Ramos (cell line): ENCODE results near the gene OR51D1.

Experiments used
- in situ Hi-C: fragments of 300-500 bp; cut with MboI; formaldehyde crosslinking; loops from one replicate; pipeline ENCODE4 v1.14.3; 2022; ENCODE audit warnings: low sequenced_read_pairs; ENCODE audit not compliant: unreplicated experiment

Gene OR51D1

GRCh38 chr11:4636962-4637661 is at the start of gene OR51D1:
Gene OR51D1 (plus strand): TSS chr11:4637477. CDS start chr11:4639791, 2,314 bp downstream.
- in situ Hi-C loops, result loop anchor here (25.0 kb wide), 2 partner anchors 350 to 750 kb away; partner anchors contain the start of genes OR51L1 and OR51M1

DNA sequence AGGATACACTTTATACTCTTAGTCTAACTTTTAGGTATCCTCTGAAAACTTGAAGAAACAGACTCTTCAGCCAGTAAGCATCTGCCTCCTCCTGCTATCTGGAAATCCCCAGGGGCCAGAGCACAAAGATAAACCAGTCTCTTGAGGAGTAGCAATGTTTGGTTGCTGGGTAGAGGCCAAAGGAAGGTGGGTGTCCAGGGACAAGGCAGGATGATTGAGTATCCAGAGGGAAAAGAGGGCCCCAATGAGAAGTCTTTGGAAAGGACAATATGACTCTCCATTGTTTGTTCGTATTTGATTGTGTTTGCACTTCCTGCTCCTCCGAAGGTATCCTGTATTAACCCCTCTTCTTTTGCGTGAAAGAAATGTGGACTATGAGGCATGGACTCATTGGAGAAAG is 48.3 kb upstream of the OR51D1 start:
- in situ Hi-C loops, result no loop called here

DNA sequence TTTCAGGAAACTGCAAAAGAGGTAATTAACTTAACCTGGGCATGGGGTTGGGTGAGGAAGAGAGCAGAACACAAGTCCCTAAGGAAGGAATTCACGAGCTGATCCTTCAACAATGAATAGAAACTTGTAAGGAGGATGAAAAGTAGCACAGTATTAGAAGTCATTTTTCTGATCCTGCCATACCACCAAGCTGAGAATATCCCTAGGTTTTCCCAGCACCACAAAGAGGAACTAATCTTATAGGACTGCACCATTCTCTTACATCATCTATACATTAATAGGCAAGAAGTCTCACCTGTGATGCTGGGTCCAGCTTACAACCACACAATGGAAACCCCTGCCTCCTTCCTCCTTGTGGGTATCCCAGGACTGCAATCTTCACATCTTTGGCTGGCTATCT is 43.5 kb upstream of the OR51D1 start, which contains the start of gene OR52I1:
OR52I1 (plus strand) TSS at position 301 of the 400 bp plus-strand sequence; CDS start at position 301, 0 bp downstream.
- in situ Hi-C loops, result no loop called here

GRCh38 chr11:4605057-4605456 is 32.2 kb upstream of the OR51D1 start:
- in situ Hi-C loops, result no loop called here

GRCh38 chr11:4606231-4607015 is 30.9 kb upstream of the OR51D1 start:
- in situ Hi-C loops, result no loop called here

- in situ Hi-C loops, result no loop called here
These were observed 30.2 kb upstream of the OR51D1 start for GRCh38 chr11:4607096-4607495.

DNA sequence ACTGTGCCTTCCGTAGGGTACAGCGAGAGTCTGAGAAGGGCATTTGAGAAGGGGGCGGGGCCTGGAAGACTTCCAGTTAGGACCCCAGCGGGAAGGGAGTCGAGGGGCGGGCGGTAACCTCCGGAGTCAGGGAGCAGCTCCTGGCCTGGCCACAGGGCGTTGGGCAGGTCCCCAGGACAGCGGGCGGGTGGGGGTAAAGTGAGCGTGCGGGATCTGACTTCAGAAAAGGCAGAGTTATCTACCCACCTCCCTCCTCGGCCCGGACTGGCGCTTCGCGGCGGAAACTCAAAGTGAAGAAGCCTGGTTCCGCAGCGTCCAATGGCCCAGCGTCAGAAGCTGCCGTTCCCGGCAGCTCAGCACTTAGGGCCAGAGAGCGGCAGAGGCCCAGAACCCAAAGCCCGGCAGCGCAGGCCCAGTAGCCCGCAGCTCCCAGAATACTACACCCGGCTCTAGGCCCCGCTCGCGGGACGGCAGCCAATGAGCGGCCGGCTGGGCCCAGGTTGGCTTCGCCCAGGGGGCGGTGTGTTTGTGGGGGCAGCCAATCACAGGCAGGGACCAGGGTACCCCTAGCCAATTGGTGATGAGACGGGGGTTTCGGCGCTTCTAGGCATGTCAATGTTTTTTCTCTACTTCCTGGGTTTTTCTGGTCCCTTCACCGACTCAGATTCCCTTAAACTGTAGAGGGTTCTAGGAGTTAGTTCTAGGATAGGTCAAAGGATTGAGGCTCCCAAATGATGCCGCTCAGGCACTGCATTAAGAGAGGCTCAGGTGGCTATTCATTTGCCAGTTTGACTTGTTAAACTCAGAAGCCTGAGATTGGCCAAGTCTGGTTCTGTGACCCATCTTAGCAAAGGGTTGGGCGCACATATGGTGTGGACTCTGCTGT is 29.3 kb upstream of the OR51D1 start, which contains the start of gene TRIM68:
TRIM68 (minus strand) TSS at position 451 of the 886 bp plus-strand sequence. CDS start 2,727 bp downstream, outside the sequence.
- in situ Hi-C loops, result no loop called here

DNA sequence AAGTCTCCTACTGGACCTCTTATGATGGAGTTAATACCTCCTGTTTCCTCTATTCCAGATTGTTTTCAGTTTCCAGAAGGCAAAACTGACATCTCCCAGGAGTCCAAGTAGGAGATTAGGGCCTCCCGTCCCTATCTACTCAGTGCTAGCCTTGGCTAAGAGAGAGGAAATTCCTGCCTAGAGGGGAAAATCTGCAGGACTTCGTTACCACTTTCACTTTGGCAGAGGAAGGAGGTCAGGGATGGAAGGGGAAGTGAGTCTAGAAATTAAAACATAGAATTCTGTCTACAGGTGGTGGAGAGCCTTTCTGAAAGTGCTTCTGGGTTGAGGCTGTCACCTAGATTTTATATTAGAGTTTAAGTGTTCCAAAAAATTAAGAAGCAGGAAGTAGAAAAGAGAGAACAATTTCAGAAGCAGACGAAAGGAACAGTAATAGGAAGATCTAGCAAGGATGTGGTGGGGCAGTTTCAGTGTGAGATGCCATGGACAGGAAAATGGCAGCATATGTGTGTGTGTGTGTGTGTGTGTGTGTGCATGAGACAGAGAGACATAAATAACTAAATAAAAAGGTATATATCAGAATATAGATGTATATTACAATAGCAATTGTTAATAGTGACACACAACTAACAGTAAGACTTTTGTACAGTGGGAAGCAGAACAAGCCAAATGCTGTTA is 26.9 kb upstream of the OR51D1 start:
- in situ Hi-C loops, result no loop called here

DNA sequence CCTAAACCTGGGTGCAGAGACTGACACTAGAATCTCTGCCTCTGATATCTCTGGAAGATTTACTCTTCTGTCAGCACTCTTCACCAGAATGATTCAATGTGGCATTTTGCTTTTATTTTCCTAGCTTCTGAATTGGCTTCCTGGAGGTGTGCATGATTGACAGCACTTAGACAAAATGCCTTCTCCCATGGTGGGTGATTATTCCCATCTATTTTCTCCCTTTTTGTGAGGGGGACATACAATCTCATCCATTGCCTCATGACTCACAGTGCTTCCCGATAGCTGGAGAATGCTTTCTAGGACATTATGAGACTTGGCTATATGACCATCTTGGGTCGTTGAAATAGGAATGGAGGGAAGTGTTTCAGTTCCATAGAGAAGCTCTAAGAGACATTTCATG is 25.3 kb upstream of the OR51D1 start:
- in situ Hi-C loops, result no loop called here

- in situ Hi-C loops, result no loop called here
These were observed 21.3 kb upstream of the OR51D1 start for GRCh38 chr11:4615856-4616444.

GRCh38 chr11:4619514-4619913 is 17.8 kb upstream of the OR51D1 start:
- in situ Hi-C loops, result no loop called here

DNA sequence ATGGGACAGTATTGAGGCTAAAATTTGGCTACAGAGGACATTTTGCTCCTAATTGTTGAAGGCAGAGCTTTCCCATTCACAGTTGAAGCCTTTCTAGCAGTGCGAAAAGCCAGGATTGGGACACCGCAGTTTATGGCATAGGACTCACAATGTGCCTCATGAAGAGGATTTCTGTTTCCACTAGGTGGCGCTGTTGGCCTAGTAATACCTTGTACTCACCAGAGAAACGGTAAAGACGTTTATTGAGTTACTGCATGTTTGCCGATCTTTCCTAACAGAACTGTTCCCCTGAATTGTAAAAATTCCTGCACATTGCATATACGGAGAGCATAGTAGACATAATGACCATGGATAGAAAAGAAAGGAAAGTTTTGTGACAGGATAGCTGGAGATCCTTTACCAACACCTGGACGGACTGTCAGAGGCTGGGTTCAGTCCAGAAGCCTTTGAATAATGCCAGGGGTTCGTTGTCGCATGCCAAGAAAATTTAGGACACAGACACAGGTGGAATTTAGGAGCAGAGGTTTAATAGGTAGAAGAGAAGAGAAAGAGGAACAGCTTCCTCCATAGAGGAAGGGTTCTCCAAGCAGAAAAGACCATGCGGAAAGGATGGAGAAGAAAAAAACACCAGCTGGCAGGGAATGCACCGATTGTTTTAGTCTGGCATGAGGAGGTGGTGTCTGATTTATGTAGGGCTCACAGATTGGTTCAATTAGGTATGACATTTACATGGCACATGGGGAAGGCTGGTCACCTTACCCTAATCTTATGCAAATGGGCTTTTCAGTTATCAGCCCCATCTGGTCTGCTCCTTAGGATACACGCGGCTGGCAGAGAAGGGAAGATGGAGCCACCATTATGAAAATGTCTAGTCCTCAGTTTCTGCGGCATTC is 10.8 kb upstream of the OR51D1 start:
- in situ Hi-C loops, result loop anchor here (25.0 kb wide), 2 partner anchors 361 to 761 kb away; partner anchors contain the start of genes OR51L1 and OR51M1

GRCh38 chr11:4636136-4636535 is 1.1 kb upstream of the OR51D1 start:
- in situ Hi-C loops, result loop anchor here (25.0 kb wide), 2 partner anchors 351 to 751 kb away; partner anchors contain the start of genes OR51L1 and OR51M1

DNA sequence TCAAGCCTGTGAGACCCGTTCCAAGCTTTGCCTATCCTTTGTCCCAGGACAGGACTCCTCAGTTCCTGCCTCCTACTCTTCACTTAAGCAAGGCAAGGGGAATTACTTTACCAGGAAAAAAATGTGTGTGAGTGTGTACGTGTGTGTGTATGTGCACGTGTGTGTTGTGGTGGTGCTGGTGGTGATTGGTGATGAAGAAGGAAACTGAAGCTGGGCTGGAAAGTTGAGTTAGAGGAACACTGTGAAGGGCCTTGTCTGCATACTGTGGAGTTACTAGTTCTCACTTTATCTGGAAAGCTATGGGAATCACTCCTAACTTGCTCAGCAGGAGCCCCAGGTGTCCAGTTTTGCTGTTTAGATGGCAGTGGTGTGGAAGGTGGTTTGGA is 378 bp downstream of the OR51D1 start:
- in situ Hi-C loops, result loop anchor here (25.0 kb wide), 2 partner anchors 350 to 750 kb away; partner anchors contain the start of genes OR51L1 and OR51M1

- in situ Hi-C loops, result loop anchor here (25.0 kb wide), 2 partner anchors 347 to 747 kb away; partner anchors contain the start of genes OR51L1 and OR51M1
These were observed 2.7 kb downstream of the OR51D1 start for GRCh38 chr11:4639931-4640330.

- in situ Hi-C loops, result loop anchor here (25.0 kb wide), 2 partner anchors 346 to 746 kb away; partner anchors contain the start of genes OR51L1 and OR51M1
These were observed 4.2 kb downstream of the OR51D1 start for GRCh38 chr11:4641501-4641900.

DNA sequence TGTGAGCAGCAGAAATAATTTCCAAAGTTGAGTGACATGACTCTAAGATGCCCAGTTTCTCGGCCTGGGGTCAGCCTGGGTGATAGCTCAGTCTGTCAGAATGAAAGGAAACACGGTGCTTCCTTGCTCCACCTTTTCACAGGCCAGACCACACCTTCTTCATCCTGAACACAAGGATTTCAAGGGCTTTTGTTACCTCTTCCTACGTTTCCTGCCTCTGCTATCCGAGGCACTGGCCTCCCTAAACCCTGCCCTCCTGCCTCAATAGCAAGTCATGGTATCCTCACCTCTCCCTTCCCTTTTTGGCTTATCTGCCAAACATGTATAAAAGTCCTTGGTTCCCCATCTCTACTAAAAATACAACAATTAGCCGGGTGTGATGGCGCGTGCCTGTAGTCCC is 4.8 kb downstream of the OR51D1 start:
- in situ Hi-C loops, result loop anchor here (25.0 kb wide), 2 partner anchors 345 to 745 kb away; partner anchors contain the start of genes OR51L1 and OR51M1

GRCh38 chr11:4643076-4643475 is 5.8 kb downstream of the OR51D1 start:
- in situ Hi-C loops, result loop anchor here (25.0 kb wide), 2 partner anchors 344 to 744 kb away; partner anchors contain the start of genes OR51L1 and OR51M1
